ENCODE results near the gene SGSH. TPM values are rescaled to one million over a fixed set of nuclear protein-coding genes. Genes with fewer than 3 reads are reported as not detected.

Gene SGSH
- total RNA-seq, 2 experiments from 2014 or later, result 14.3 to 38.4 TPM

GRCh38 chr17:80236911-80237310 lies 16.8 kb upstream of the SGSH start:
- no peaks in the 10 kb centered on the region for H3K4me1 ChIP-seq (ENCODE audit: insufficient read depth, low read length, poor library complexity, severe bottlenecking)
- H2AFZ ChIP-seq (ENCODE audit: low read length), result no peak overlapping the region
- POLR2A ChIA-PET, result no interaction called here
- H3K36me3 ChIP-seq (ENCODE audit: insufficient read depth, low read length), result no peaks in the 10 kb centered on the region
- DNase-seq (ENCODE audit: low spot score), result no peak
- H4K20me1 ChIP-seq (ENCODE audit: insufficient read depth, low read length), result no peaks in the 10 kb centered on the region
- no peaks in the 10 kb centered on the region for H3K79me2 ChIP-seq (ENCODE audit: insufficient read depth, low read depth, low read length)
- H3K4me3 ChIP-seq (ENCODE audit: low read depth, low read length, poor library complexity, severe bottlenecking), result no peak overlapping the region
- H3K27ac ChIP-seq (ENCODE audit: low read depth, low read length, poor library complexity, severe bottlenecking), result no peak overlapping the region
- BruUV-seq (replicated peaks), result no TSS peak
- CTCF ChIA-PET (ENCODE audit: unreplicated experiment), result no interaction called here
- no peaks in the 10 kb centered on the region for H3K9me2 ChIP-seq (ENCODE audit: insufficient read depth, low read length)
- no peak overlapping the region for H3K4me2 ChIP-seq (ENCODE audit: low read length)
- intact Hi-C loops (cut with micrococcal nuclease; ENCODE audit: unreplicated experiment), result no loop called here
- peaks cover 19% of the 10 kb centered on the region for H3K9me3 ChIP-seq (ENCODE audit: low read length)
- no peak for TF ChIP-seq EZH2phosphoT487 (IDR thresholded peaks at IDR 0.05; ENCODE audit: borderline replicate concordance, low read depth, low read length)

DNA sequence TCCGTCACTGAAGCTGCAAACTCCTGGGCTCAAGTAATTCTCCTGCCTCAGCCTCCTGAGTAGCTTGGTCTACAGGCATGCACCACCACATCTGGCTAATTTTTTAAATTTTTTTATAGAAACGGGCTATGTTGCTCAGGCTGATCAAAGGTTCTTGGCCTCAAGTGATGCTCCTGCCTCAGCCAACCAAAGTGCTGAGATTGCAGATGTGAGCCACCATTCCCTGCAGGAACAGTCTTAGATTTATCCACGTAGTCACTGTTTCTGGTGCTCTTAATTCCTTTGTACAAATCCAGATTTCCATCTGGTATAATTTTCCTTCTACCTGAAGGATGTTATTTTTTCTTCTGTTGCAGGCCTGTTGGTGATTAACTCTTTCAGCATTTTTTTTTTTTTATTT lies 13.1 kb upstream of the SGSH start:
- Histone ChIP-seq H3K9me2 (ENCODE audit: insufficient read depth, low read length) (no peaks in the 10 kb centered on the region), H3K4me3 (ENCODE audit: low read depth, low read length, poor library complexity, severe bottlenecking) (no peak overlapping the region), H4K20me1 (ENCODE audit: insufficient read depth, low read length) (no peaks in the 10 kb centered on the region), H3K4me1 (ENCODE audit: insufficient read depth, low read length, poor library complexity, severe bottlenecking) (no peaks in the 10 kb centered on the region), H3K36me3 (ENCODE audit: insufficient read depth, low read length) (no peaks in the 10 kb centered on the region), H3K4me2 (ENCODE audit: low read length) (no peak overlapping the region), H3K27ac (ENCODE audit: low read depth, low read length, poor library complexity, severe bottlenecking) (no peak overlapping the region), H3K9me3 (ENCODE audit: low read length) (peaks cover 24% of the 10 kb centered on the region), H2AFZ (ENCODE audit: low read length) (no peak overlapping the region), H3K79me2 (ENCODE audit: insufficient read depth, low read depth, low read length) (no peaks in the 10 kb centered on the region)
- ChIA-PET CTCF (ENCODE audit: unreplicated experiment) (no interaction called here), POLR2A (interaction anchor here (0.7 kb wide), 1 partner anchor 1247 kb away, joined by 4 read pairs; no protein-coding TSS in a partner anchor)
- BruUV-seq (replicated peaks), result no TSS peak
- intact Hi-C loops (cut with micrococcal nuclease; ENCODE audit: unreplicated experiment), result no loop called here
- no peak for DNase-seq (ENCODE audit: low spot score)
- TF ChIP-seq CTCF (conservative IDR thresholded peaks at IDR 0.05; ENCODE audit: low read length) (no peak), EZH2phosphoT487 (IDR thresholded peaks at IDR 0.05; ENCODE audit: borderline replicate concordance, low read depth, low read length) (no peak)

GRCh38 chr17:80232438-80232837 lies 12.3 kb upstream of the SGSH start:
- no peaks in the 10 kb centered on the region for H3K79me2 ChIP-seq (ENCODE audit: insufficient read depth, low read depth, low read length)
- DNase-seq (ENCODE audit: low spot score), result no peak
- H3K9me3 ChIP-seq (ENCODE audit: low read length), result peaks cover 24% of the 10 kb centered on the region
- no peaks in the 10 kb centered on the region for H3K9me2 ChIP-seq (ENCODE audit: insufficient read depth, low read length)
- ChIA-PET CTCF (ENCODE audit: unreplicated experiment) (no interaction called here), POLR2A (interaction anchor here (0.5 to 1.4 kb wide), 3 partner anchors 92 to 1749 kb away, joined by 3 to 4 read pairs (median 4); no protein-coding TSS in a partner anchor)
- no peak overlapping the region for H3K27ac ChIP-seq (ENCODE audit: low read depth, low read length, poor library complexity, severe bottlenecking)
- TF ChIP-seq CTCF (conservative IDR thresholded peaks at IDR 0.05; ENCODE audit: low read length) (no peak), EZH2phosphoT487 (IDR thresholded peaks at IDR 0.05; ENCODE audit: borderline replicate concordance, low read depth, low read length) (no peak)
- no peak overlapping the region for H3K4me3 ChIP-seq (ENCODE audit: low read depth, low read length, poor library complexity, severe bottlenecking)
- no peaks in the 10 kb centered on the region for H4K20me1 ChIP-seq (ENCODE audit: insufficient read depth, low read length)
- H3K4me2 ChIP-seq (ENCODE audit: low read length), result no peak overlapping the region
- intact Hi-C loops (cut with micrococcal nuclease; ENCODE audit: unreplicated experiment), result no loop called here
- no peak overlapping the region for H2AFZ ChIP-seq (ENCODE audit: low read length)
- no peaks in the 10 kb centered on the region for H3K4me1 ChIP-seq (ENCODE audit: insufficient read depth, low read length, poor library complexity, severe bottlenecking)
- H3K36me3 ChIP-seq (ENCODE audit: insufficient read depth, low read length), result no peaks in the 10 kb centered on the region
- no TSS peak for BruUV-seq (replicated peaks)
